Aorta (tissue), 5 donors: Measurements from ENCODE around the gene DAGLA. TPM values are rescaled to one million over a fixed set of nuclear protein-coding genes. Genes with fewer than 3 reads are reported as not detected.
"Not testable (repeated sequence)": the region's sequence is repeated elsewhere in the genome, so short reads cannot be mapped to it uniquely, and the experiment has no call there.

ENCODE experiments used
- ATAC-seq: fragments of 200-7000 bp; cut with Tn5 transposase; one replicate; pipeline ENCODE4 v1.9.1; 2022; ENCODE audit warnings: moderate library complexity; ENCODE audit not compliant: low FRiP score
- DNase-seq, 2 donors: peaks; one replicate each; pipeline ENCODE4 v3.0.0-alpha.2; 2020
- H3K27ac ChIP-seq, 2 donors: one replicate each; pipeline ENCODE4 v1.5.1; 2013; ENCODE audit warnings: low read length in 2 of 2, mild to moderate bottlenecking in 2 of 2, moderate library complexity in 2 of 2, control low read depth in 1 of 2, inconsistent platforms in 1 of 2, low read depth in 1 of 2
- H3K27me3 ChIP-seq, 2 donors: one replicate each; pipeline ENCODE4 v1.6.1; 2013; ENCODE audit warnings: control low read depth in 1 of 2, low read length in 1 of 2, mild to moderate bottlenecking in 1 of 2, moderate library complexity in 1 of 2; ENCODE audit not compliant: insufficient read depth in 2 of 2, control insufficient read depth in 1 of 2
- H3K36me3 ChIP-seq, 2 donors: one replicate each; pipeline ENCODE4 v1.6.1; 2013; ENCODE audit warnings: control low read depth in 1 of 2, low read length in 1 of 2, mild to moderate bottlenecking in 1 of 2; ENCODE audit not compliant: insufficient read depth in 2 of 2, control insufficient read depth in 1 of 2
- H3K4me1 ChIP-seq, 2 donors: one replicate each; pipeline ENCODE4 v1.6.1; 2013; ENCODE audit warnings: low read length in 2 of 2, control low read depth in 1 of 2, mild to moderate bottlenecking in 1 of 2, moderate library complexity in 1 of 2; ENCODE audit not compliant: insufficient read depth in 2 of 2, control insufficient read depth in 1 of 2
- H3K4me3 ChIP-seq, 2 donors: one replicate each; pipeline ENCODE4 v1.5.1; 2013; ENCODE audit warnings: low read length in 2 of 2, control low read depth in 1 of 2, mild to moderate bottlenecking in 1 of 2
- H3K9me3 ChIP-seq: one replicate; pipeline ENCODE4 v1.6.1; 2013; ENCODE audit warnings: mild to moderate bottlenecking, low read length; ENCODE audit not compliant: control insufficient read depth
- WGBS, 2 donors: extraction: QIAGEN DNeasy Blood & Tissue Kit; methylation state at CpG; one replicate each; pipeline ENCODE4 v1.1.7; 2013; 5-methylcytosine and 5-hydroxymethylcytosine counted together
- intact Hi-C, 2 donors: fragments of 100-400 bp; cut with DNase I; formaldehyde crosslinking; loops; one replicate each; pipeline versions ENCODE4 v1.14.2 to v1.15.0; 2022
- polyA plus RNA-seq, 2 donors: library from polyadenylated mRNA; stranded (reverse); fragments of 200-250 nt; gene quantifications; one replicate each; pipeline ENCODE4 v1.2.3, GENCODE V29; 2013
- total RNA-seq, 2 donors: library from RNA; stranded (reverse); fragmentation: NEBNext Ultra II Directional; extraction: Animal tissue kit (Norgen Biotek cat#: 25700); gene quantifications; one replicate each; pipeline ENCODE4 v1.2.1, GENCODE V29; 2021
- donor health status: healthy with polysubstance abuse.
- donor health status: Bipolar disorder and iron deficiency.
- donor health status: DM: no; HTN: no; CAD: no.
- donor health status: DM: no; HTN: no; CAD: no.
- donor health status: DM: yes; HTN: yes; CAD: no.

The DAGLA gene
- total and polyA plus RNA-seq, 4 donors: 0.51 to 3.5 (median 1.0) TPM

DNA sequence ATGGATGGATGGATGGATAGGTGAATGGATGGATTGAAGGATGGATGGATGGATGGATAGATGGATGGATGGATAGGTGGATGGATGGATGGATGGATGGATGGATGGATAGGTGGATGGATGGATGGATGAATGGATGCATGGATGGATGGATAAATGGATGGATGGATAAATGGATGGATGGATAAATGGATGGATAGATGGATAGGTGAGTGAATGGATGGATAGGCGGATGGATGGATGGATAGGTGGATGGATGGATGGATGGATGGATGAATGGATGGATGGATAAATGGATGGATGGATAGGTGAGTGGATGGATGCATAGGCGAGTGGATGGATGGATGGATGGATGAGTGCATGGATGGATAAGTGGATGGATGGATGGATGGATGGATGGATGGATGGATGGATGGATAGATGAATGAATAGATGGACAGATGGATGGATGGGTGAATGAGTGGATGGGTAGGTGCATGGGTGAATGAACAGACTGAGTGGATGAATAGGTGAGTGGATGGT, 6.2 kb upstream of the DAGLA start:
- H3K4me1 ChIP-seq, H3K36me3 ChIP-seq, H3K9me3 ChIP-seq, H3K27me3 ChIP-seq, ATAC-seq, H3K27ac ChIP-seq, H3K4me3 ChIP-seq, DNase-seq, intact Hi-C loops: not testable (repeated sequence)
- WGBS, 2 donors: 75 to 79% methylated on average over 2 of the region's 2 CpGs

DNA sequence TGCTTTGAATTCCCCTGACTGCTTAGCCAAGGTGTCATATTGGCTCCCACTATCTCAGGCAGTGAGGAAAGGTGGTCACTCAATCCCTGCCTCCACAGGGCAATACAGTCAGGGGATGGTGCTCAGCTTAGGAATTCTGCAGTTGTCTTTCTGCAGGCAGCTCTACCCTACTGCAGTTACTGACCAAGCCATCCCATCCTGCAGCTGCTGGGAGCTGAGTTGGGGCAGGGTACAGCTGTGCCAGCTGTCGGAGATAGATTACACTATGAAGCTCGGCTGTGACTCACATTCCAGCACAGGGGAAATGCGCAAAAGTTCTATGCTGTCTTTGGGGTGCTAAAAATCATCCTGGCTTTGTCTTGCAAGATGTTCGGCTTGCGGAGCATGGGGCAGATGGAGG, 4.4 kb upstream of the DAGLA start:
- DNase-seq (no peak), ATAC-seq (no peak)
- no peaks in the 10 kb centered on the region for H3K9me3 ChIP-seq
- no peaks in the 10 kb centered on the region for H3K36me3 ChIP-seq
- no peak overlapping the region for H3K27ac ChIP-seq
- H3K4me1 ChIP-seq: no peaks in the 10 kb centered on the region
- intact Hi-C loops: no loop called here
- 41 to 46% methylated on average over 5 of the region's 5 CpGs for WGBS, 2 donors
- H3K27me3 ChIP-seq: peaks cover 0 to 4% of the 10 kb centered on the region in 2 donors
- H3K4me3 ChIP-seq: no peak overlapping the region

DNA sequence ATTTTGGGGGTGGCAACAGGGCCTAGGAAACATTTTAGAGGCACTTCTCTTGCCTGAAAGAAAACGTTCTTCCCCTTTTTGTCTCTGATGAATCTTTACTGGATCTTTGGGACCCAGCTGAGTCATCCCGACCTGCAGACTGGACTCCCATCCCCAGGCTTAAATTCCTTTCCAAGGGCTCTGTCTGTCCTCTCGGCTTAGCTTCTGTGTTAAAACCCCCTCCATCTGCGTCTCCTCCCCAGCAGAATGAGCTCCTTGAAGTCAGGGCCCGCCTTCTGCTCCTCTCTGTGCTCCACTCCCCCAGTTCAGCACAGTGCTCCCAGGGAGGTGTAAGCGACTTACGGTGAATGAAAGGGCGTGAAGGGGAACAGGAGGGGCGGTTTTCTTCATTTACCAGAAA, 895 bp upstream of the DAGLA start:
- DNase-seq: no peak
- ATAC-seq: no peak
- no peaks in the 10 kb centered on the region for H3K36me3 ChIP-seq
- no peak overlapping the region for H3K4me3 ChIP-seq
- intact Hi-C loops: no loop called here
- H3K9me3 ChIP-seq: no peaks in the 10 kb centered on the region
- H3K27me3 ChIP-seq: peaks cover 0 to 4% of the 10 kb centered on the region in 2 donors
- WGBS, 2 donors: 60 to 66% methylated on average over 9 of the region's 9 CpGs
- H3K27ac ChIP-seq: no peak overlapping the region
- no peaks in the 10 kb centered on the region for H3K4me1 ChIP-seq

DNA sequence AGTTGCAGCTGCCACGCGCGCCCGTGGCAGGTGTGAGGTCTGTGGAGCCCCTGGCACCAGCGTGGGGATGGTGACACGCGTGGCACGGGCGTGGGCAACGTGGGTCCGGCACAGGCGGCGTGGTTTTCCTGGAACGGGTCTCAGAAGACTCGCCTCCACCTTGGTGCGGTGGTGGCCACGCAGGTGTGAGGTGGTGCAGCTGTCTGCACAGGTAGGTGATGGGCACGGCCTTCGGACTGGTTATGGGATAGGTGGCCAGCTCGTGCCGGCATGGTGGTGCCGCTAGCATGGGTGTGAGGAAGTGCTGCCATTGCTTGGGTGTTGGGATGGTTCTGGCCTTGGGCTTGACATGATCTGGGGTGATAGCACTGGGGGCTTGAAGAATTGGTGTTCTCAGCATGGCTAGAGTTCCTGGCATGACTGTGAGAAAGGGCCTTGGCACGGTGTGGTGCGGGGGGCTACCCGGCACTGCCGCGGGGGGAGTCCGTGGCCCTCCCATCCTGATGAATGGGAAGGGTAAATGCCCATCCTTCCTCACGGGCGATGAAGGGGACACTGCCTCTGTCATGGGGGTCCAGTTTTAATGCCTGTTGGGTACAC, 531 bp downstream of the DAGLA start:
- 51 to 55% methylated on average over 30 of the region's 30 CpGs for WGBS, 2 donors

DNA sequence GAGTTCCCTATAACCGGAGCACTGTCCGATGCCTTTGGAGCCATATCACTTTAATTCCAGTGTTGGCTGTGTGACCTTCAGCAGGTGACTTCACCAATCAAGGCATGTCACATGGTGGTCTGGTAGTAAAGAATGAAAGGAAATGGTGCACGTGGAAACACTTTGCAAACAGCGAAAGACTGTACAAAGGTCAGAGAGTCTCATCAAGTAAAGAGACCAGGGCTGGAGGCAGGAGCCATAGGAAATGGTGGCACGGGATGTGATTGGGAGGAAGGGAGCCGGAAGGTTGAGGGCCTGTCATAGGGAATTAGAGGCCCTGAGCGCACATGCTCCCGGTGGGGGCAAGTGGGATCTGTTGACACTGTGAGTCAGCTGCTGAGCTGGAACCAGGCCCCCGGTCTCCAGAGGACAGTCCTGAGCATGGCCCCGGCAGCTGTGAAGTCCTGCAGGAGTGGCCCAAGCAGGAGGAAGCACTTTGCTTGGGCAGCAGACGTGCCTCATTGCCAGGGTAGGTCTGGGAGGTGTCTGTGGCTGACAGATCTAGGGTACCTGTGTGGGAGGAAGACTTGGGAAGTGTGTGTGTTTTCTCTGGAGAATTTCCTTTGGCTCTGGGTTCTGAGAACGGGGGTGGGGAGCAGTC, 2.0 kb downstream of the DAGLA start:
- no peaks in the 10 kb centered on the region for H3K27me3 ChIP-seq
- peak in 1 of 2 donors; percentile 61 for DNase-seq
- H3K36me3 ChIP-seq: no peaks in the 10 kb centered on the region
- H3K9me3 ChIP-seq: no peaks in the 10 kb centered on the region
- intact Hi-C loops: no loop called here
- 67 to 72% methylated on average over 12 of the region's 12 CpGs for WGBS, 2 donors
- H3K4me3 ChIP-seq: no peak overlapping the region
- no peaks in the 10 kb centered on the region for H3K4me1 ChIP-seq
- no peak overlapping the region for H3K27ac ChIP-seq
- no peak for ATAC-seq

More for the DNA sequence above, 531 bp downstream of the DAGLA start:
- ATAC-seq (no peak), DNase-seq (peak; percentile 54 to 64)
- peak overlapping the region in 1 of 2 donors; percentile 34 for H3K4me3 ChIP-seq
- H3K27ac ChIP-seq: no peak overlapping the region
- intact Hi-C loops: loop anchor here (1.0 to 2.0 kb wide), 2 partner anchors 52 to 53 kb away; no protein-coding TSS in a partner anchor
- H3K27me3 ChIP-seq: peaks cover 0 to 3% of the 10 kb centered on the region in 2 donors
- no peaks in the 10 kb centered on the region for H3K9me3 ChIP-seq
- no peaks in the 10 kb centered on the region for H3K36me3 ChIP-seq
- no peaks in the 10 kb centered on the region for H3K4me1 ChIP-seq

DNA sequence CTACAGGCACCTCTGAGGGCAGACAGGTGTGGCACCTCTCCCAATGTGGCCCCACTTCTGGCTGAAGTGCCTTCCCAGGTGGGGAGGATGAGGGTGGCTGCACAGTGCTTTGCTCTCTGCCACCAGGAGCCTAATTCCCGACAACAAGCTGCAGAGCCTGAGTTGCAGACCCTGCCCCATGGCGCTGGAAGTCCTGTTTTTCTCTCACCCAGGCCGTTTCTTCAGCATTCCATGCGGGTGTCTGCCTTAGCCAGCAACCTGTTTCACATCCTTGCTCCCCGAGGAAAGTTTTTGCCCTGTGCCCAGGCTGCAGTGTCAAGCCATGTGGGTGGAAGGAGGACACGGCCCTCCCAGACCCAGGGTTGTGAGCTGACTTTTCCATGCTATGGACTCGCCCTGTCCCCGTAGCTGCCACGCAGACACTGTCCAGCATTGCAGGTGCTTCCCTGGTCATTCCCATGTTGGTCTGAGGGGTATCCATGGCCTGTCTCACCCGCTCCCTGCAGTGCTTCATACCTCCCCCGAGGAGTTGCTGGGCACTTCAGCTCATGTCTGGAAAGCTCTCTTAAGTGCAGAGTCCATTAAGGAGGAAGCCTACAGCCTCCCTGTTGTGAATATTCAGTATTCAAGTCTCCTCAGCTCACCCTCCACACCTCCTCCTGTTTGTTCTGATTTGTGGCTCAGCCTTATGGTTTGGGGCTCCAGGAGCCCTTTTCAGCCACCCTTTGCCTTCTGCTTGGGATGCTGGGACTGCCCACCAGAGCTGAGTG, 2.9 kb downstream of the DAGLA start:
- 87% methylated on average over 11 of the region's 11 CpGs for WGBS, 2 donors
- H3K27ac ChIP-seq: no peak overlapping the region

DNA sequence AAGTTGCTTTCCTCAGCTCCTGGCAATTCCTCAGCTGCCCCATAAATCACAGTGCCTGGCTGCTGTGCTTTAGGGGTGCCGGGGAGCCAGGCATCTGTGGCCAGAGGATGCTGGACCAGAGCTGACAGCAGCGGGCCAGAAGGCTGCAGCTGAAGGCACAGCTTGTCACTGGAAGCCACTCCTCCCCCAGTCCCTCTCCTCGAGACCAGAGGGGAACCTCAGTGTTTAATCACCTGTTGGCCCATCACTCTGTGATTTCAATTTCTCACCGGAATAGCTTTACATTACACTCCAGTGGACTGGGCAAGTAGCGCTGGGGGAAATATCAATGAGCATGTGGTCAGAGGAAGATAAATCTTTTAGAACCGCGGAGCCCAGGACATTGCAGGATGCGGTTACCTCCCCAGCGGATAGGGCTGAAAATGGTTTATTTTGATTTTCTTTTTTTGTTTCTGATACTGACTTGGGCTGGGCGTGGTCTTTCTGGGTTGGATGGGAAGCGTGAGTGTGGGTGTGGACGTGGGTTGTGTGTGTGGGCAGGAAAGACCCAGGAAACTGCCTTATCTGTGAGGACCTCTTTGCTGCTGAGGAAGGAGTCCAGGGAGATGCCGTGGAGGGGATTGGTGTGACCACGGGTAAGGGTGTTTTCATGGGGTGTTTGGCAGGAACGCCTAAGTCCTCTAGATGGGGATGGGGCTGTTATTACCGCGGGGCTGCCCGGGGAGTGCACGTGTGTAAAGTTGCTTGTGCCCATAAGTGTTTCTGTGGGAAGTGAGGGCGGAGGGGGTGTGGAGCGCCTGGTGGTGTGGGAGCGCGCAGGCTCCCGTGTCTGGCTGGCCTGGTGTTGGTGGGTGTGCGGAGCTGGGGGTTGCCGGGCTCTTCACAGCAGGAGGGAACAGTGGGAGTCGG, 4.0 kb downstream of the DAGLA start:
- no peak for ATAC-seq
- no peak for DNase-seq
- Histone ChIP-seq H3K27me3 (no peaks in the 10 kb centered on the region), H3K9me3 (no peaks in the 10 kb centered on the region), H3K4me3 (no peak overlapping the region), H3K4me1 (no peaks in the 10 kb centered on the region), H3K27ac (no peak overlapping the region), H3K36me3 (no peaks in the 10 kb centered on the region)
- intact Hi-C loops: no loop called here
- 22 to 35% methylated on average over 27 of the region's 27 CpGs for WGBS, 2 donors

More for the DNA sequence above, 2.9 kb downstream of the DAGLA start:
- H3K4me1 ChIP-seq: no peaks in the 10 kb centered on the region
- no peaks in the 10 kb centered on the region for H3K27me3 ChIP-seq
- no peaks in the 10 kb centered on the region for H3K36me3 ChIP-seq
- no peaks in the 10 kb centered on the region for H3K9me3 ChIP-seq
- ATAC-seq (no peak), DNase-seq (no peak)
- no peak overlapping the region for H3K4me3 ChIP-seq
- intact Hi-C loops: no loop called here
